ENCODE results near the gene IGF2. TPM values are rescaled to one million over a fixed set of nuclear protein-coding genes. Genes with fewer than 3 reads are reported as not detected.
A peak's percentile ranks its signal among the peaks of the same experiment; 100 is the strongest.

The IGF2 gene
- polyA plus RNA-seq, 1 donor: 319 TPM

GRCh38 chr11:2164081-2164480 is 24.9 kb upstream of the IGF2 start:
- no peak for DNase-seq
- WGBS (ENCODE audit: insufficient coverage, low lambda C conversion rate): no CpG with 5 or more reads among the region's 22 CpGs
- no peaks in the 10 kb centered on the region for H3K9me3 ChIP-seq (ENCODE audit: control insufficient read depth, low read depth, low read length)
- H3K4me1 ChIP-seq (ENCODE audit: control insufficient read depth, insufficient read depth, low read length): peaks cover 3% of the 10 kb centered on the region
- no peak overlapping the region for H3K4me3 ChIP-seq (ENCODE audit: low read length)
- H3K27me3 ChIP-seq (ENCODE audit: control insufficient read depth, insufficient read depth, low read length): peaks cover 7% of the 10 kb centered on the region
- no peak overlapping the region for H3K27ac ChIP-seq (ENCODE audit: low read length)
- no peaks in the 10 kb centered on the region for H3K36me3 ChIP-seq (ENCODE audit: control insufficient read depth, insufficient read depth, low read length)

DNA sequence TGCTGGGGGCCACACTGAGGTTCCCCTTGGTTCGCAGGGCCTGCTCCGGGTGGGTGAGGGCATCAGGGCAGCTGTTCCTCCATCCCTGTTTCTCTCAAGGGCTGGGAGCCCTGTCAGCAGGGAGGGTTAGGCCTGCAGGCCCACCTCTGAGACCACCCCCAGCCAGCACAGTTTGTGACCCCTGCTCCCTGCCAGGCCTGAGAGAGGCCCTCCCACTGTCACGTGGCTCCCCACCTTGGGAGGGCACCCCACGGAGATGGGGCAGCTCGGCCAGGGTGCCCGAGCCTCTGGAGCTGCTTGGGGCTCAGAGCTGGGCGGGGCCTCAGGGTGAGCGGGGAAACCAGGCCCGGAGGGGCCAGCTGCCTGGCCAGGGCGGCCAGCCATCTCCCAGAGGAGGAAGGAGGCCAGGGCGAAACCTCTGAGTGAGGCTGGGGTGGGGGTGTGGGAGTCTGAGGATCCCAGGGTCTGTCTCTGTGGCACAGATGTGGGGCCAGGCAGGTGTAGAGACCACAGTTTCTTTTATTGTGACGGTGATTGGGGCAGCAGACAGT is 24.3 kb upstream of the IGF2 start:
- no CpG with 5 or more reads among the region's 12 CpGs for WGBS (ENCODE audit: insufficient coverage, low lambda C conversion rate)
- H3K9me3 ChIP-seq (ENCODE audit: control insufficient read depth, low read depth, low read length): no peaks in the 10 kb centered on the region
- H3K4me1 ChIP-seq (ENCODE audit: control insufficient read depth, insufficient read depth, low read length): peaks cover 3% of the 10 kb centered on the region
- H3K36me3 ChIP-seq (ENCODE audit: control insufficient read depth, insufficient read depth, low read length): no peaks in the 10 kb centered on the region
- H3K4me3 ChIP-seq (ENCODE audit: low read length): no peak overlapping the region
- no peak for DNase-seq
- peaks cover 7% of the 10 kb centered on the region for H3K27me3 ChIP-seq (ENCODE audit: control insufficient read depth, insufficient read depth, low read length)
- no peak overlapping the region for H3K27ac ChIP-seq (ENCODE audit: low read length)

DNA sequence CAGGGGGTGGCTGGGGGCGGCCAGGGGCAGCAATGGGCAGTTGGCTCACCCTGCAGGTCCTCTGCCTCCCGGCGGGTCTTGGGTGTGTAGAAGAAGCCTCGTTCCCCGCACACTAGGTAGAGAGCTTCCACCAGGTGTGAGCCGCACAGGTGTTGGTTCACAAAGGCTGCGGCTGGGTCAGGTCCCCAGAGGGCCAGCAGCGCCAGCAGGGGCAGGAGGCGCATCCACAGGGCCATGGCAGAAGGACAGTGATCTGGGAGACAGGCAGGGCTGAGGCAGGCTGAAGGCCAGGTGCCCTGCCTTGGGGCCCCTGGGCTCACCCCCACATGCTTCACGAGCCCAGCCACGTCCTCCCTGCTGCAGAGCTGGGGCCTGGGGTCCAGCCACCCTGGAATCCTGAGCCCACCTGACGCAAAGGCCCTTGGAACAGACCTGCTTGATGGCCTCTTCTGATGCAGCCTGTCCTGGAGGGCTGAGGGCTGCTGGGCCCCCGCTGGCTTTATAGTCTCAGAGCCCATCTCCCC is 21.6 kb upstream of the IGF2 start, which contains the start of gene INS:
Gene INS, minus strand, starts transcription at position 474 of the 524 bp plus-strand sequence. Its CDS starts 238 bp downstream, at position 236.
- Histone ChIP-seq H3K9me3 (ENCODE audit: control insufficient read depth, low read depth, low read length) (no peaks in the 10 kb centered on the region), H3K4me1 (ENCODE audit: control insufficient read depth, insufficient read depth, low read length) (peaks cover 2% of the 10 kb centered on the region), H3K27ac (ENCODE audit: low read length) (no peak within 1 kb of the TSS), H3K4me3 (ENCODE audit: low read length) (no peak within 1 kb of the TSS), H3K36me3 (ENCODE audit: control insufficient read depth, insufficient read depth, low read length) (no peaks in the 10 kb centered on the region), H3K27me3 (ENCODE audit: control insufficient read depth, insufficient read depth, low read length) (no peaks in the 10 kb centered on the region)
- no peak for DNase-seq
- WGBS (ENCODE audit: insufficient coverage, low lambda C conversion rate): no CpG with 5 or more reads among the region's 13 CpGs

DNA sequence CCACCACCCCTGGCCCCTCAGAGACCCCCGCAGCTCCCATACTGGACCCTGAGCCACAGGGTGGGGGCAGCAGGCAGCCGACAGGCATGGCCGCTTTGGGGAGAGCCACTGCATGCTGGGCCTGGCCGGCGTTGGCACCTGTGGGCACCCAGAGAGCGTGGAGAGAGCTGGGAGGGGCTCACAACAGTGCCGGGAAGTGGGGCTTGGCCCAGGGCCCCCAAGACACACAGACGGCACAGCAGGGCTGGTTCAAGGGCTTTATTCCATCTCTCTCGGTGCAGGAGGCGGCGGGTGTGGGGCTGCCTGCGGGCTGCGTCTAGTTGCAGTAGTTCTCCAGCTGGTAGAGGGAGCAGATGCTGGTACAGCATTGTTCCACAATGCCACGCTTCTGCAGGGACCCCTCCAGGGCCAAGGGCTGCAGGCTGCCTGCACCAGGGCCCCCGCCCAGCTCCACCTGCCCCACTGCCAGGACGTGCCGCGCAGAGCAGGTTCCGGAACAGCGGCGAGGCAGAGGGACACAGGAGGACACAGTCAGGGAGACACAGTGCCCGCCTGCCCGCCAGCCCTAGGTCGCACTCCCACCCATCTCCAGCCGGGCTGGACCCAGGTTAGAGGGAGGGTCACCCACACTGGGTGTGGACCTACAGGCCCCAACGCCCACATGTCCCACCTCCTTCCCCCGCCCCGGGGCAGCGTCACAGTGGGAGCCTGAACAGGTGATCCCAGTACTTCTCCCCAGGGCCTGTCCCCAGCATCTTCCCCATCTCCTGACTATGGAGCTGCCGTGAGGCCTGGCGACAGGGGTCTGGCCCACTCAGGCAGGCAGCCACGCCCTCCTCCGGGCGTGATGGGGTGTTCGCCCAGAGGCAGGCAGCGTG is 20.6 kb upstream of the IGF2 start:
- no CpG with 5 or more reads among the region's 36 CpGs for WGBS (ENCODE audit: insufficient coverage, low lambda C conversion rate)
- H3K27ac ChIP-seq (ENCODE audit: low read length): no peak overlapping the region
- no peaks in the 10 kb centered on the region for H3K27me3 ChIP-seq (ENCODE audit: control insufficient read depth, insufficient read depth, low read length)
- no peak overlapping the region for H3K4me3 ChIP-seq (ENCODE audit: low read length)
- no peaks in the 10 kb centered on the region for H3K4me1 ChIP-seq (ENCODE audit: control insufficient read depth, insufficient read depth, low read length)
- DNase-seq: no peak
- no peaks in the 10 kb centered on the region for H3K9me3 ChIP-seq (ENCODE audit: control insufficient read depth, low read depth, low read length)
- no peaks in the 10 kb centered on the region for H3K36me3 ChIP-seq (ENCODE audit: control insufficient read depth, insufficient read depth, low read length)

- no peak overlapping the region for H3K4me3 ChIP-seq (ENCODE audit: low read length)
- no CpG with 5 or more reads among the region's 10 CpGs for WGBS (ENCODE audit: insufficient coverage, low lambda C conversion rate)
- H3K27ac ChIP-seq (ENCODE audit: low read length): no peak overlapping the region
- H3K36me3 ChIP-seq (ENCODE audit: control insufficient read depth, insufficient read depth, low read length): no peaks in the 10 kb centered on the region
- H3K9me3 ChIP-seq (ENCODE audit: control insufficient read depth, low read depth, low read length): no peaks in the 10 kb centered on the region
- H3K27me3 ChIP-seq (ENCODE audit: control insufficient read depth, insufficient read depth, low read length): no peaks in the 10 kb centered on the region
- DNase-seq: no peak
- no peaks in the 10 kb centered on the region for H3K4me1 ChIP-seq (ENCODE audit: control insufficient read depth, insufficient read depth, low read length)
These were observed 19.8 kb upstream of the IGF2 start for GRCh38 chr11:2158966-2159365.

- no peak overlapping the region for H3K4me3 ChIP-seq (ENCODE audit: low read length)
- H3K27me3 ChIP-seq (ENCODE audit: control insufficient read depth, insufficient read depth, low read length): no peaks in the 10 kb centered on the region
- H3K9me3 ChIP-seq (ENCODE audit: control insufficient read depth, low read depth, low read length): no peaks in the 10 kb centered on the region
- WGBS (ENCODE audit: insufficient coverage, low lambda C conversion rate): no CpG with 5 or more reads among the region's 13 CpGs
- DNase-seq: no peak
- H3K27ac ChIP-seq (ENCODE audit: low read length): no peak overlapping the region
- H3K4me1 ChIP-seq (ENCODE audit: control insufficient read depth, insufficient read depth, low read length): no peaks in the 10 kb centered on the region
- H3K36me3 ChIP-seq (ENCODE audit: control insufficient read depth, insufficient read depth, low read length): no peaks in the 10 kb centered on the region
These were observed 19.1 kb upstream of the IGF2 start for GRCh38 chr11:2158296-2158737.

GRCh38 chr11:2157294-2158040 is 18.3 kb upstream of the IGF2 start:
- Histone ChIP-seq H3K9me3 (ENCODE audit: control insufficient read depth, low read depth, low read length) (no peaks in the 10 kb centered on the region), H3K36me3 (ENCODE audit: control insufficient read depth, insufficient read depth, low read length) (no peaks in the 10 kb centered on the region), H3K27me3 (ENCODE audit: control insufficient read depth, insufficient read depth, low read length) (no peaks in the 10 kb centered on the region), H3K4me3 (ENCODE audit: low read length) (no peak overlapping the region), H3K4me1 (ENCODE audit: control insufficient read depth, insufficient read depth, low read length) (no peaks in the 10 kb centered on the region), H3K27ac (ENCODE audit: low read length) (no peak overlapping the region)
- no CpG with 5 or more reads among the region's 18 CpGs for WGBS (ENCODE audit: insufficient coverage, low lambda C conversion rate)
- no peak for DNase-seq

GRCh38 chr11:2156416-2157182 is 17.4 kb upstream of the IGF2 start:
- WGBS (ENCODE audit: insufficient coverage, low lambda C conversion rate): no CpG with 5 or more reads among the region's 19 CpGs
- H3K9me3 ChIP-seq (ENCODE audit: control insufficient read depth, low read depth, low read length): no peaks in the 10 kb centered on the region
- DNase-seq: peak in 1 of 2 donors; percentile 29
- no peak overlapping the region for H3K27ac ChIP-seq (ENCODE audit: low read length)
- no peaks in the 10 kb centered on the region for H3K27me3 ChIP-seq (ENCODE audit: control insufficient read depth, insufficient read depth, low read length)
- H3K4me3 ChIP-seq (ENCODE audit: low read length): no peak overlapping the region
- peaks cover 3% of the 10 kb centered on the region for H3K4me1 ChIP-seq (ENCODE audit: control insufficient read depth, insufficient read depth, low read length)
- H3K36me3 ChIP-seq (ENCODE audit: control insufficient read depth, insufficient read depth, low read length): no peaks in the 10 kb centered on the region

GRCh38 chr11:2155511-2155910 is 16.3 kb upstream of the IGF2 start:
- no peaks in the 10 kb centered on the region for H3K36me3 ChIP-seq (ENCODE audit: control insufficient read depth, insufficient read depth, low read length)
- H3K4me3 ChIP-seq (ENCODE audit: low read length): no peak overlapping the region
- no CpG with 5 or more reads among the region's 29 CpGs for WGBS (ENCODE audit: insufficient coverage, low lambda C conversion rate)
- H3K9me3 ChIP-seq (ENCODE audit: control insufficient read depth, low read depth, low read length): no peaks in the 10 kb centered on the region
- no peak for DNase-seq
- H3K27me3 ChIP-seq (ENCODE audit: control insufficient read depth, insufficient read depth, low read length): peaks cover 3% of the 10 kb centered on the region
- H3K4me1 ChIP-seq (ENCODE audit: control insufficient read depth, insufficient read depth, low read length): peaks cover 5% of the 10 kb centered on the region
- no peak overlapping the region for H3K27ac ChIP-seq (ENCODE audit: low read length)
